ENCODE measurements around the gene CD244.

DNA sequence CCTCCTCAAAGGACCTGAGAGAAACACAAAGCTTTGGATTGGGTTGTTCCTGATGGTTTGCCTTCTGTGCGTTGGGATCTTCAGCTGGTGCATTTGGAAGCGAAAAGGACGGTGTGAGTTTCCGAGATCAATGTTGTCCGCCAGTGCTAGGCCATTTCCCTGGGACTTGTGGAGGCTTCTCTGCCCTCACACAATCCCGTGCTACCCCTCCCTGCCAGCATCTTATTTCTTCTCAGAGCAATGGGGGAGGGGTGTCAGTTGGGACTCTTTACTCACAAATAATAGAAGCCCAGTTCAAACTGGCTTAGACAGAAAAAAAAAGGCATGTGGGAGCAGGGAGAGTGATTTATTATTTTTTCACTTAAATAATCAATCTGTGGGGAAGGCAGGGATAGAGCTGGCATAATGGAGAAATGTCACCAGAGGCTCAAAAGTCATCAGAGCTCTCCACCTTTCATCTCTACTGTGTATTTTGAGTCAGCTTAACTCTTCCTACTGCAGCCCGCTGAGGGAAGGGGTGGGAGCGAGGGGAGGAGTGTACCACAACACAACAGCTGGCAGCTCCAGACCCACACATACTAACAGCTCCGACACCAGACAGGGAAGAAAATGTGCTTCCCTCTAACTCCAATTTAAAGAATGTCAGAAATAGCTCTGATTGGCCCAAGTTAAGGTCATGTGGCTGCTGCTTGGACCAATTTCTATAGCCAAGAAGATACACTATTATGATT, 44.3 kb downstream of the CD244 start:
- TF ChIP-seq POLR2AphosphoS5 (IDR thresholded peaks at IDR 0.05; ENCODE audit: insufficient read depth in 1 of 2, low read depth in 1 of 2): no peak
- TF ChIP-seq POLR2A (IDR thresholded peaks at IDR 0.05): no peak
- TF ChIP-seq, protein P1, sequence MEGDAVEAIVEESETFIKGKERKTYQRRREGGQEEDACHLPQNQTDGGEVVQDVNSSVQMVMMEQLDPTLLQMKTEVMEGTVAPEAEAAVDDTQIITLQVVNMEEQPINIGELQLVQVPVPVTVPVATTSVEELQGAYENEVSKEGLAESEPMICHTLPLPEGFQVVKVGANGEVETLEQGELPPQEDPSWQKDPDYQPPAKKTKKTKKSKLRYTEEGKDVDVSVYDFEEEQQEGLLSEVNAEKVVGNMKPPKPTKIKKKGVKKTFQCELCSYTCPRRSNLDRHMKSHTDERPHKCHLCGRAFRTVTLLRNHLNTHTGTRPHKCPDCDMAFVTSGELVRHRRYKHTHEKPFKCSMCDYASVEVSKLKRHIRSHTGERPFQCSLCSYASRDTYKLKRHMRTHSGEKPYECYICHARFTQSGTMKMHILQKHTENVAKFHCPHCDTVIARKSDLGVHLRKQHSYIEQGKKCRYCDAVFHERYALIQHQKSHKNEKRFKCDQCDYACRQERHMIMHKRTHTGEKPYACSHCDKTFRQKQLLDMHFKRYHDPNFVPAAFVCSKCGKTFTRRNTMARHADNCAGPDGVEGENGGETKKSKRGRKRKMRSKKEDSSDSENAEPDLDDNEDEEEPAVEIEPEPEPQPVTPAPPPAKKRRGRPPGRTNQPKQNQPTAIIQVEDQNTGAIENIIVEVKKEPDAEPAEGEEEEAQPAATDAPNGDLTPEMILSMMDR (IDR thresholded peaks at IDR 0.05): no peak
